ENCODE results near the gene SEPTIN5. TPM values are rescaled to one million over a fixed set of nuclear protein-coding genes. Genes with fewer than 3 reads are reported as not detected.

Gene SEPTIN5
- total RNA-seq, 4 donors from 2014 or later = 102 to 193 (median 125) TPM

DNA sequence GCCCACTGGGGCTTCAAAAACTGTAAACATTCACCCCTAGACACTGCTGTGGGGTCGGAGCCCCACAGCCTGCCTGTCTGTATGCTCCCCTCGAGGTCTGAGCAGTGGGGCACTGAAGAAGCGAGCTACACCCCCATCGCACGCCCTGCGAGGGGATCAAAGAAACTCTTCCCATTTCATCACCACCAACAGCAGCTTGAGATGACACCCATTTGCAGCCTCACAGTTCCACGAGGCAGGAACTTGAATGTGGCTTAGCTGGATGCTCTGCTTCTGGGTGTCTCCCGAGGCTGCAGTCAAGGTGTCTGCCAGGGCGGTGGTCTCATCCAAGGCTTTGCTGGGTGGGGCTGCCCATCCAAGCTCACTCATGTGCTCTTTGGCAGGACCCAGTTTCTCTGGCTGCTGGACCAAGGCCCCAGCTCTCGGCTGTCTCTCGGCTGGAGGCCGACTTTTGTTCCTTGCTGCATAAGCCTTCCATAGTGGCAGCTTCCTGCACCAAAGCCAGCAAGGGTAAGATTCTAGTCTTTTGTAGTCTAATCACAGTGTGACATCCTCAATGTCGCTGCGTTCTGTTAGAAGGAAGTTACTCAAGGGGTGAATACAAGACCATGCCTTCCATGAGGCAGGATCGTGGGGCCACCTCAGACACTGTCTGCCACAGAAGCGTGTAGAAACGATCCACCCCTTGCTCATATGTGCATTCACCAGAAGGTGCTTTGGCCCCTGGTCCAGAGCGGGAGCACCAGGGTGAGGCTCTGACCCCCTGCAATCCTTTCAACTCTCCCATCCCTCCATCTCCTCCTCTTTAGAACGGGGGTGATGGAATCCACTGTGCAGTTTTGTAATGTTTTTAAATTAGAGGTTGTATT is 46.2 kb upstream of the SEPTIN5 start:
- 89 to 90% methylated on average over 17 to 19 of the region's 19 CpGs for WGBS, 2 donors
- TF ChIP-seq, protein P1, sequence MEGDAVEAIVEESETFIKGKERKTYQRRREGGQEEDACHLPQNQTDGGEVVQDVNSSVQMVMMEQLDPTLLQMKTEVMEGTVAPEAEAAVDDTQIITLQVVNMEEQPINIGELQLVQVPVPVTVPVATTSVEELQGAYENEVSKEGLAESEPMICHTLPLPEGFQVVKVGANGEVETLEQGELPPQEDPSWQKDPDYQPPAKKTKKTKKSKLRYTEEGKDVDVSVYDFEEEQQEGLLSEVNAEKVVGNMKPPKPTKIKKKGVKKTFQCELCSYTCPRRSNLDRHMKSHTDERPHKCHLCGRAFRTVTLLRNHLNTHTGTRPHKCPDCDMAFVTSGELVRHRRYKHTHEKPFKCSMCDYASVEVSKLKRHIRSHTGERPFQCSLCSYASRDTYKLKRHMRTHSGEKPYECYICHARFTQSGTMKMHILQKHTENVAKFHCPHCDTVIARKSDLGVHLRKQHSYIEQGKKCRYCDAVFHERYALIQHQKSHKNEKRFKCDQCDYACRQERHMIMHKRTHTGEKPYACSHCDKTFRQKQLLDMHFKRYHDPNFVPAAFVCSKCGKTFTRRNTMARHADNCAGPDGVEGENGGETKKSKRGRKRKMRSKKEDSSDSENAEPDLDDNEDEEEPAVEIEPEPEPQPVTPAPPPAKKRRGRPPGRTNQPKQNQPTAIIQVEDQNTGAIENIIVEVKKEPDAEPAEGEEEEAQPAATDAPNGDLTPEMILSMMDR (IDR thresholded peaks at IDR 0.05) = no peak
- TF ChIP-seq POLR2A (IDR thresholded peaks at IDR 0.05) = no peak
- no peak overlapping the region for H3K4me3 ChIP-seq (ENCODE audit: low read depth, poor library complexity, severe bottlenecking)
- intact Hi-C loops (cut with DNase I; ENCODE audit: low total_unique reads) = no loop called here
- DNase-seq (ENCODE audit: low spot score in 2 of 2) = peak in 1 of 2 donors; percentile 66

DNA sequence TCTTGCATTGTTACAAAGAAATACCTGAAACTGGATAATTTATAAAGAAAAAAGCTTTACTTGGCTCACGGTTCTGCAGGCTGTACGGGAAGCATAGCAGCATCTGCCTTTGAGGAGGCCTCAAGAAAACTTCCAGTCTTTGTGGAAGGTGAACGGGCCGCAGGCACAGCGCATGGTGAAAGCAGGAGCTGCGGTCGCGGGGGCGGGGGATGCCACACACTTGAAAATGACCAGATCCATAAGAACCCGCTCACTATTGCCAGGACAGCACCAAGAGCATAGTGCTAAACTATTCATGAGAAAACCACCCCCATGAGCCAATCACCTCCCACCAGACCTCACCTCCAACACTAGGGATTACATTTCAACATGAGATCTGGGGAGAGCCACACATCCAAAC is 45.6 kb upstream of the SEPTIN5 start:
- no peak for TF ChIP-seq POLR2A (IDR thresholded peaks at IDR 0.05)
- TF ChIP-seq, protein P1 (IDR thresholded peaks at IDR 0.05) = no peak

DNA sequence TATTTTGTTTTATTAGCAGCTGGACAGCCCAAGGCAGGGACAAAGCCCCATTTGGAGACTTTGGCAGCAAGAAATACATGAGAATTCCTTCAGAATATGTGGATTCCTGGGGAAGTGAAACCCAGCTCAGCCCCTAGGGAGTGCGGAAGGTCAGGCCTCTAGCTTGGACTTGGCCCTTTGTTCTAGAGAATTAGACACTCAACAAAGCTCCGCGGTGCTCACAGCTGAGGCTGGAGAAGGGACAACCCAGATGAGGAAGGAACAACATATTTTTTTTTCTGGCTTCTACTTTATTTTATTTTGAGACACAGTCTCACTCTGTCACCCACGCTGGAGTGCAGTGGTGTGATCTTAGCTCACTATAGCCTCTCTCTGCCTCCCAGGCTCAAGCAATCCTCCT is 44.7 kb upstream of the SEPTIN5 start:
- TF ChIP-seq, protein P1 (IDR thresholded peaks at IDR 0.05) = no peak
- no peak for TF ChIP-seq POLR2A (IDR thresholded peaks at IDR 0.05)
- WGBS, 2 donors = 61 to 77% methylated on average over 4 of the region's 4 CpGs
- H3K4me3 ChIP-seq (ENCODE audit: low read depth, poor library complexity, severe bottlenecking) = no peak overlapping the region
- intact Hi-C loops (cut with DNase I; ENCODE audit: low total_unique reads) = no loop called here
- DNase-seq (ENCODE audit: low spot score in 2 of 2) = peak in 1 of 2 donors; percentile 70

More for the DNA sequence above, 45.6 kb upstream of the SEPTIN5 start:
- H3K4me3 ChIP-seq (ENCODE audit: low read depth, poor library complexity, severe bottlenecking) = no peak overlapping the region
- WGBS, 2 donors = 92 to 94% methylated on average over 10 of the region's 10 CpGs
- peak in 1 of 2 donors; percentile 79 for DNase-seq (ENCODE audit: low spot score in 2 of 2)
- intact Hi-C loops (cut with DNase I; ENCODE audit: low total_unique reads) = no loop called here

GRCh38 chr22:19671316-19671715 is 43.0 kb upstream of the SEPTIN5 start:
- no peak overlapping the region for H3K4me3 ChIP-seq (ENCODE audit: low read depth, poor library complexity, severe bottlenecking)
- DNase-seq (ENCODE audit: low spot score in 2 of 2) = peak in 1 of 2 donors; percentile 8
- WGBS, 2 donors = 98 to 100% methylated on average over 3 of the region's 3 CpGs
- intact Hi-C loops (cut with DNase I; ENCODE audit: low total_unique reads) = no loop called here
- TF ChIP-seq, protein P1 (IDR thresholded peaks at IDR 0.05) = no peak
- no peak for TF ChIP-seq POLR2A (IDR thresholded peaks at IDR 0.05)

GRCh38 chr22:19672054-19672776 is 42.1 kb upstream of the SEPTIN5 start:
- H3K4me3 ChIP-seq (ENCODE audit: low read depth, poor library complexity, severe bottlenecking) = no peak overlapping the region
- DNase-seq (ENCODE audit: low spot score in 2 of 2) = peak; percentile 2 to 34
- TF ChIP-seq, protein P1 (IDR thresholded peaks at IDR 0.05) = no peak
- no peak for TF ChIP-seq POLR2A (IDR thresholded peaks at IDR 0.05)
- 93 to 98% methylated on average over 9 of the region's 9 CpGs for WGBS, 2 donors
- intact Hi-C loops (cut with DNase I; ENCODE audit: low total_unique reads) = no loop called here
